Measurements from ENCODE around the gene LRBA. TPM values are rescaled to one million over a fixed set of nuclear protein-coding genes. Genes with fewer than 3 reads are reported as not detected.

Gene LRBA
- total and polyA plus RNA-seq, 2 donors (not counting 3 experiments of a cell fraction or from before 2014, with no cell fraction given), result 18.0 to 35.1 TPM

DNA sequence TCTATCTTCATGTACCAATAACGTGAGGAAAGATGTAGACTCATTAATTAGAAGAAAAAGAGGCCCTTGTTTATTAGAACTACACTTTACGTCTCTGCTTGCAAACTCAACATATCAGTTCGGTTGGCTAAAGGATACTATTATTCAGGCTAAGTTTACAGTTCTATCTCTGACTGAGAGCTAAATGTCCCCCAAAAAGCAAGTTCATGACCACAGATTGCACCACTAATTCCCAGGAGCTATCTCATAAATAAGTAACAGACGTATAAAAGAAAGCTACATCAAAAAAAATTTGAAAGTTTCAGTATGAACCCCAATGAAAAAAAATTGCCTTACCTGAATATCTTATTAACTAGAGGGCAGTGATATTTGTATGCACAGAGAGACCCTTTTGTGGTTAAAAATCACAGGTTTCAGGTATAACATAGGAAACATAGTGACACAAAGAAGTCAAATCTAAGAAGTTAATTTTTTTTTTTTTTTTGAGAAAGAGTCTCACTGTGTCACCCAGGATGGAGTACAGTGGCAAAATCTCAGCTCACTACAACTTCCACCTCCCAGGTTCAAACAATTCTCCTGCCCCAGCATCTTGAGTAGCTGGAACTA, 304.2 kb downstream of the LRBA start:
- POLR2A ChIA-PET, result interaction anchor here (0.7 kb wide), 1 partner anchor 170 kb away, joined by 4 read pairs; no protein-coding TSS in a partner anchor
- CTCF ChIA-PET, result interaction anchor here (0.8 to 1.1 kb wide), 2 partner anchors 9 to 13 kb away, joined by 3 to 7 read pairs; no protein-coding TSS in a partner anchor
- intact Hi-C loops (cut with micrococcal nuclease) (no loop called here), dilution Hi-C loops (cut with MboI; ENCODE audit: extremely low pct_ligation_motif_present, low sequenced_read_pairs) (no loop called here)
- Histone ChIP-seq H2AFZ (ENCODE audit: low read depth, low read length) (no peak overlapping the region), H3K4me2 (ENCODE audit: insufficient read depth, low read length) (no peak overlapping the region), H3K9ac (replicated peaks; ENCODE audit: extremely low read depth, insufficient read depth, low read length) (no peak overlapping the region), H3K9me1 (replicated peaks; ENCODE audit: control insufficient read depth, extremely low read depth, insufficient read depth, low read length) (no peaks in the 10 kb centered on the region), H3K4me3 (replicated peaks in 1 of 3; ENCODE audit: insufficient read depth in 1 of 3, low read depth in 1 of 3, low read length in 3 of 3) (no peak overlapping the region), H3K9me3 (replicated peaks; ENCODE audit: control insufficient read depth, insufficient read depth, low read length) (no peaks in the 10 kb centered on the region), H3K27ac (ENCODE audit: insufficient read depth, low read depth, low read length) (no peak overlapping the region), H3K27me3 (ENCODE audit: control insufficient read depth in 2 of 2, insufficient read depth in 2 of 2, low read length in 2 of 2) (no peaks in the 10 kb centered on the region), H3K36me3 (ENCODE audit: control insufficient read depth in 2 of 2, extremely low read depth in 1 of 2, insufficient read depth in 2 of 2, low read length in 2 of 2) (no peaks in the 10 kb centered on the region), H4K20me1 (replicated peaks; ENCODE audit: control insufficient read depth, extremely low read depth, insufficient read depth, low read length) (no peaks in the 10 kb centered on the region), H3K4me1 (ENCODE audit: control insufficient read depth, extremely low read depth, insufficient read depth, low read length) (peaks cover 6% of the 10 kb centered on the region), H3K79me2 (ENCODE audit: control insufficient read depth, insufficient read depth, low read length) (no peaks in the 10 kb centered on the region)
- FAIRE-seq, result no peak
- DNase-seq (ENCODE audit: low read depth, low spot score), result no peak
- TF ChIP-seq EZH2 (IDR thresholded peaks at IDR 0.05; ENCODE audit: borderline replicate concordance, low read depth, low read length, severe bottlenecking), result no peak
- TF ChIP-seq, protein P1, sequence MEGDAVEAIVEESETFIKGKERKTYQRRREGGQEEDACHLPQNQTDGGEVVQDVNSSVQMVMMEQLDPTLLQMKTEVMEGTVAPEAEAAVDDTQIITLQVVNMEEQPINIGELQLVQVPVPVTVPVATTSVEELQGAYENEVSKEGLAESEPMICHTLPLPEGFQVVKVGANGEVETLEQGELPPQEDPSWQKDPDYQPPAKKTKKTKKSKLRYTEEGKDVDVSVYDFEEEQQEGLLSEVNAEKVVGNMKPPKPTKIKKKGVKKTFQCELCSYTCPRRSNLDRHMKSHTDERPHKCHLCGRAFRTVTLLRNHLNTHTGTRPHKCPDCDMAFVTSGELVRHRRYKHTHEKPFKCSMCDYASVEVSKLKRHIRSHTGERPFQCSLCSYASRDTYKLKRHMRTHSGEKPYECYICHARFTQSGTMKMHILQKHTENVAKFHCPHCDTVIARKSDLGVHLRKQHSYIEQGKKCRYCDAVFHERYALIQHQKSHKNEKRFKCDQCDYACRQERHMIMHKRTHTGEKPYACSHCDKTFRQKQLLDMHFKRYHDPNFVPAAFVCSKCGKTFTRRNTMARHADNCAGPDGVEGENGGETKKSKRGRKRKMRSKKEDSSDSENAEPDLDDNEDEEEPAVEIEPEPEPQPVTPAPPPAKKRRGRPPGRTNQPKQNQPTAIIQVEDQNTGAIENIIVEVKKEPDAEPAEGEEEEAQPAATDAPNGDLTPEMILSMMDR (IDR thresholded peaks at IDR 0.05; ENCODE audit: extremely low read depth in 1 of 2, insufficient read depth in 1 of 2, low read depth in 1 of 2, low read length in 2 of 2), result no peak
- no peak for TF ChIP-seq FOS (IDR thresholded peaks at IDR 0.05; ENCODE audit: borderline replicate concordance, insufficient read depth, low read length)
- no peak for TF ChIP-seq GATA2 (IDR thresholded peaks at IDR 0.05; ENCODE audit: insufficient read depth, insufficient read length, low read depth, low read length)
- no peak for TF ChIP-seq POLR2A (IDR thresholded peaks at IDR 0.05; ENCODE audit: low read depth, low read length)
- no peak for TF ChIP-seq MYC (IDR thresholded peaks at IDR 0.05; ENCODE audit: low read depth, low read length)
- no peak for TF ChIP-seq POLR2AphosphoS5 (IDR thresholded peaks at IDR 0.05; ENCODE audit: insufficient read depth, low read depth, low read length)
- TF ChIP-seq, protein P2, sequence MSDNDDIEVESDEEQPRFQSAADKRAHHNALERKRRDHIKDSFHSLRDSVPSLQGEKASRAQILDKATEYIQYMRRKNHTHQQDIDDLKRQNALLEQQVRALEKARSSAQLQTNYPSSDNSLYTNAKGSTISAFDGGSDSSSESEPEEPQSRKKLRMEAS (IDR thresholded peaks at IDR 0.05; ENCODE audit: insufficient read depth, insufficient read length), result no peak
- TF ChIP-seq JUN (IDR thresholded peaks at IDR 0.05; ENCODE audit: borderline replicate concordance, insufficient read depth, insufficient read length, low read depth), result no peak
- no TSS peak for BruUV-seq (replicated peaks)
